Measurements from ENCODE around the gene TEX9.

Gene TEX9

DNA sequence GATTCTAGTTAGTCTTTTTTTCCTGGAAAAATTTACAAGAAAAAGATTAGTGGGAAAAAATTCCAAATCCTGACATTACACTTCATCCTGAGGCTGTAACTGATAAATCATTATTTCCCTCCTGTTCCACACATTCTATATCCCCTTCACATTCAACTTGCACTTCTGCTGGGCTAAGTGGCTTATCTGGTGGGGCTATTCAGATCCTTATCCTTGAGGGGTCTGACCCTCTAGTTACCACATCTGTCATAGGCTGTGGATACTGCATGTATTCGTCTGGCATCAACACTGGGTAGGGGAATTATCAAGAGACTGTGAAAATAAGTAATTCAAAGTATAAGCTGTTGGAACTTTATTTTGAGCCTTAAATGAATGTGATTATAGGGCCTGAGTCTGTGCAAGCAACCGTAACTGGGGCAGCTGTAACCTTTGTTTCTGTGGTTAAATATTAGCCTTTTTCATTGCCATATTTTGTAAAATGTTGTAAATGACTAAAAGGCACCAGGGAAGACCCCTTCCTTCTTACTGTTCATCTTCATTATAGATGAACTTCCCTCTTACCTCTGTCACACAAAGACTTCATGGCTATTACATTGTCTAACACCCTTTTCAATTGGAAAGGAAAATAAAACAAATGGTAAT lies 28.0 kb upstream of the TEX9 start:
- Histone ChIP-seq H3K36me3 (replicated peaks; ENCODE audit: low read depth, low read length) (no peaks in the 10 kb centered on the region), H2AFZ (ENCODE audit: low read depth, low read length) (no peak overlapping the region), H3K27ac (ENCODE audit: low read length) (no peak overlapping the region), H4K20me1 (ENCODE audit: insufficient read depth, low read length) (no peaks in the 10 kb centered on the region), H3K4me3 (ENCODE audit: low read length) (no peak overlapping the region), H3K9me3 (ENCODE audit: insufficient read depth, low read length) (no peaks in the 10 kb centered on the region), H3K79me2 (ENCODE audit: low read length) (no peaks in the 10 kb centered on the region), H3K9ac (ENCODE audit: low read length) (no peak overlapping the region), H3K4me1 (ENCODE audit: low read length) (peaks cover 10% of the 10 kb centered on the region), H3K4me2 (ENCODE audit: low read length) (no peak overlapping the region), H3K27me3 (ENCODE audit: low read depth, low read length) (no peaks in the 10 kb centered on the region)
- TF ChIP-seq EZH2phosphoT487 (IDR thresholded peaks at IDR 0.05; ENCODE audit: low read depth), result no peak
- TF ChIP-seq, protein P1, sequence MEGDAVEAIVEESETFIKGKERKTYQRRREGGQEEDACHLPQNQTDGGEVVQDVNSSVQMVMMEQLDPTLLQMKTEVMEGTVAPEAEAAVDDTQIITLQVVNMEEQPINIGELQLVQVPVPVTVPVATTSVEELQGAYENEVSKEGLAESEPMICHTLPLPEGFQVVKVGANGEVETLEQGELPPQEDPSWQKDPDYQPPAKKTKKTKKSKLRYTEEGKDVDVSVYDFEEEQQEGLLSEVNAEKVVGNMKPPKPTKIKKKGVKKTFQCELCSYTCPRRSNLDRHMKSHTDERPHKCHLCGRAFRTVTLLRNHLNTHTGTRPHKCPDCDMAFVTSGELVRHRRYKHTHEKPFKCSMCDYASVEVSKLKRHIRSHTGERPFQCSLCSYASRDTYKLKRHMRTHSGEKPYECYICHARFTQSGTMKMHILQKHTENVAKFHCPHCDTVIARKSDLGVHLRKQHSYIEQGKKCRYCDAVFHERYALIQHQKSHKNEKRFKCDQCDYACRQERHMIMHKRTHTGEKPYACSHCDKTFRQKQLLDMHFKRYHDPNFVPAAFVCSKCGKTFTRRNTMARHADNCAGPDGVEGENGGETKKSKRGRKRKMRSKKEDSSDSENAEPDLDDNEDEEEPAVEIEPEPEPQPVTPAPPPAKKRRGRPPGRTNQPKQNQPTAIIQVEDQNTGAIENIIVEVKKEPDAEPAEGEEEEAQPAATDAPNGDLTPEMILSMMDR (IDR thresholded peaks at IDR 0.05; ENCODE audit: low read depth, low read length), result no peak

DNA sequence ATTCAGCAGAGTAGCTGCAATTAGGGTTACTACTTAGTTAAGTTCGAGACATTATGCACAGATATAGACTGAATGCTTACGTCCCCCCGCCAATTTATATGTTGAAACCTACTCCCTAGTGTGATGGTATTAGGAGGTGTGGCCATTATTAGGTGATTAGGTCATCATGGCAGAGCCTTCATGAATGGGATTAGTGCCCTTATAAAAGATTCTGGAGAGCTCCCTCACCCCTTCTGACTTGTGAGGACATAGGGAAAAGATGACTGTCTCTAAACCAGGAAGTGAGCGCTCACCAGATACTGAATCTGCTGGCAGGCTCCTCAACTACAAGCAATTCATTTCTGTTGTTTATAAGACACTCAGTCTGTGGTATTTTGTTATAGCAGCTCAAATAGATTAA lies 25.6 kb upstream of the TEX9 start:
- H4K20me1 ChIP-seq (ENCODE audit: insufficient read depth, low read length), result no peaks in the 10 kb centered on the region
- no peaks in the 10 kb centered on the region for H3K27me3 ChIP-seq (ENCODE audit: low read depth, low read length)
- no peak for TF ChIP-seq EZH2phosphoT487 (IDR thresholded peaks at IDR 0.05; ENCODE audit: low read depth)
- TF ChIP-seq, protein P1 (IDR thresholded peaks at IDR 0.05; ENCODE audit: low read depth, low read length), result no peak

DNA sequence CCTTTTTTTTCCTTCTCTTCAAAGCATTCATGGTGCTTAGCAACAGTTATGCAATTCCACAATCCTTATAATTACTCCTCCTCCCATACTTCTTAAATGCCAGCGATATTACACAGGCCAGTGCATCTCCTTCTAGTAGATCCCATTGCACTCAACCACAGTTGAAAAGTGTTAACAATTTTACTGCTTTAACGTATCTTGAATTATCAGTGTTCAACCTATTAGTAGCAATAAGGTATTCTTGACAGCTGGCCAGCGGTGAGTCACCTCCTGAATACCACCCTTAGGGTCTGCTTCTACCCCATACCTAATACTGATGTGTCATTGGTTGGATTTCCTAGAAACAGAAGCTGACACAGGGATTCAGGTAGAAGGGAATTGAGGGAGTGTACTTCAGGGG lies 24.0 kb upstream of the TEX9 start:
- H3K4me3 ChIP-seq (ENCODE audit: low read length), result no peak overlapping the region
- H3K79me2 ChIP-seq (ENCODE audit: low read length), result no peaks in the 10 kb centered on the region
- peaks cover 10% of the 10 kb centered on the region for H3K4me1 ChIP-seq (ENCODE audit: low read length)
- no peaks in the 10 kb centered on the region for H3K36me3 ChIP-seq (replicated peaks; ENCODE audit: low read depth, low read length)
- no peaks in the 10 kb centered on the region for H3K9me3 ChIP-seq (ENCODE audit: insufficient read depth, low read length)
- no peak overlapping the region for H3K27ac ChIP-seq (ENCODE audit: low read length)
- H4K20me1 ChIP-seq (ENCODE audit: insufficient read depth, low read length), result no peaks in the 10 kb centered on the region
- no peak overlapping the region for H3K4me2 ChIP-seq (ENCODE audit: low read length)
- H3K27me3 ChIP-seq (ENCODE audit: low read depth, low read length), result no peaks in the 10 kb centered on the region
- TF ChIP-seq, protein P1 (IDR thresholded peaks at IDR 0.05; ENCODE audit: low read depth, low read length), result no peak
- no peak for TF ChIP-seq EZH2phosphoT487 (IDR thresholded peaks at IDR 0.05; ENCODE audit: low read depth)
- H2AFZ ChIP-seq (ENCODE audit: low read depth, low read length), result no peak overlapping the region
- H3K9ac ChIP-seq (ENCODE audit: low read length), result no peak overlapping the region

More for the DNA sequence above, 25.6 kb upstream of the TEX9 start:
- Histone ChIP-seq H2AFZ (ENCODE audit: low read depth, low read length) (no peak overlapping the region), H3K36me3 (replicated peaks; ENCODE audit: low read depth, low read length) (no peaks in the 10 kb centered on the region), H3K9ac (ENCODE audit: low read length) (no peak overlapping the region), H3K4me2 (ENCODE audit: low read length) (no peak overlapping the region), H3K4me1 (ENCODE audit: low read length) (peaks cover 10% of the 10 kb centered on the region), H3K27ac (ENCODE audit: low read length) (no peak overlapping the region), H3K79me2 (ENCODE audit: low read length) (no peaks in the 10 kb centered on the region), H3K9me3 (ENCODE audit: insufficient read depth, low read length) (no peaks in the 10 kb centered on the region), H3K4me3 (ENCODE audit: low read length) (no peak overlapping the region)

DNA sequence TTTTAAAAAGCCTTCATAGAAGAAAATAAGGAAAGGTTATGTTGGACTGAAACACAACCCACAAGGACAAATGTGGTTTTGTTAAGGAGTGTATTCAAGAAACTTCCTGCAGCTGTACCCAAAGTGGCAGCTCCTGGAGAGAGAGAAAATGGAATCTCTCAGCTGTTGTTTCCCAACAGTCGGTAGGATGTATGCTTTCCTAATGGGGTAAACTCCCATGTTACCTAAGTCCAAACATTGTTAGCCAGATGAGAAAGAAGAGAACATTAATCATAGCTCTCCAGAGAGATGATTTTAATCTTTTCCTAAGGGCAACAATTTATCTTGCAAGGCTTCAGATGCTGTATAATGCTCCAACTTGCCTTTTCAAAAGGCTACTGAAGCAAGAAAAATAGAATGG lies 22.6 kb upstream of the TEX9 start:
- Histone ChIP-seq H3K27ac (ENCODE audit: low read length) (no peak overlapping the region), H3K79me2 (ENCODE audit: low read length) (no peaks in the 10 kb centered on the region), H3K27me3 (ENCODE audit: low read depth, low read length) (no peaks in the 10 kb centered on the region), H3K4me3 (ENCODE audit: low read length) (no peak overlapping the region), H3K4me2 (ENCODE audit: low read length) (no peak overlapping the region), H3K4me1 (ENCODE audit: low read length) (peaks cover 4% of the 10 kb centered on the region), H3K36me3 (replicated peaks; ENCODE audit: low read depth, low read length) (no peaks in the 10 kb centered on the region), H2AFZ (ENCODE audit: low read depth, low read length) (no peak overlapping the region), H3K9me3 (ENCODE audit: insufficient read depth, low read length) (no peaks in the 10 kb centered on the region), H4K20me1 (ENCODE audit: insufficient read depth, low read length) (no peaks in the 10 kb centered on the region), H3K9ac (ENCODE audit: low read length) (no peak overlapping the region)
- TF ChIP-seq, protein P1 (IDR thresholded peaks at IDR 0.05; ENCODE audit: low read depth, low read length), result no peak
- no peak for TF ChIP-seq EZH2phosphoT487 (IDR thresholded peaks at IDR 0.05; ENCODE audit: low read depth)
